Keratinocyte (primary cell): Measurements from ENCODE around the gene ZDHHC4.

Experiments
- CTCF ChIP-seq, 3 experiments: IDR thresholded peaks in 1 of 3; conservative IDR thresholded peaks in 1 of 3; optimal IDR thresholded peaks in 1 of 3; 2 replicates in 2 of 3; 3 replicates in 1 of 3; pipeline versions ENCODE3 to v1.5.1; 2011; ENCODE audit warnings: low read length in 3 of 3, mild to moderate bottlenecking in 3 of 3, moderate library complexity in 2 of 3, control low read depth in 1 of 3, inconsistent platforms in 1 of 3; ENCODE audit not compliant: insufficient read depth in 2 of 3; ENCODE audit errors: extremely low read depth in 1 of 3
- EZH2 ChIP-seq: IDR thresholded peaks from one replicate; pipeline ENCODE4 v1.6.1; 2012; ENCODE audit warnings: inconsistent platforms, mild to moderate bottlenecking, low read length, moderate library complexity

GRCh38 chr7:6563936-6564770 is 13.1 kb upstream of the ZDHHC4 start:
- TF ChIP-seq CTCF (optimal IDR thresholded peaks at IDR 0.05 in 1 of 3, IDR thresholded peaks at IDR 0.05 in 1 of 3, conservative IDR thresholded peaks at IDR 0.05 in 1 of 3; ENCODE audit: extremely low read depth in 1 of 3, insufficient read depth in 2 of 3, low read length in 3 of 3) (no peak), EZH2 (no peak)
